Astrocyte of the hippocampus (primary cell): ENCODE measurements around the gene RBM33.
"Not testable (repeated sequence)": the region's sequence is repeated elsewhere in the genome, so short reads cannot be mapped to it uniquely, and the experiment has no call there.

ENCODE experiments used
- DNase-seq: peaks from one replicate; pipeline ENCODE4 v3.0.0; 2011; ENCODE audit warnings: low read depth, low spot score

The RBM33 gene

GRCh38 chr7:155688237-155688636 is 43.8 kb downstream of the RBM33 start:
- DNase-seq, result not testable (repeated sequence)

DNA sequence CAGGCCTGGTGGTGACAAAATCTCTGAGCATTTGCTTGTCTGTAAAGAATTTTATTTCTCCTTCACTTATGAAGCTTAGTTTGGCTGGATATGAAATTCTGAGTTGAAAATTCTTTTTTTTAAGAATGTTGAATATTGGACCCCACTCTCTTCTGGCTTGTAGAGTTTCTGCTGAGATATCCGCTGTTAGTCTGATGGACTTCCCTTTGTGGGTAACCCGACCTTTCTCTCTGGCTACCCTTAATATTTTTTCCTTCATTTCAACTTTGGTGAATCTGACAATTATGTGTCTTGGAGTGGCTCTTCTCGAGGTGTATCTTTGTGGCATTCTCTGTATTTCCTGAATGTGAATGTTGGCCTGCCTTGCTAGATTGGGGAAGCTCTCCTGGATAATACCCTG is 46.2 kb downstream of the RBM33 start:
- not testable (repeated sequence) for DNase-seq

DNA sequence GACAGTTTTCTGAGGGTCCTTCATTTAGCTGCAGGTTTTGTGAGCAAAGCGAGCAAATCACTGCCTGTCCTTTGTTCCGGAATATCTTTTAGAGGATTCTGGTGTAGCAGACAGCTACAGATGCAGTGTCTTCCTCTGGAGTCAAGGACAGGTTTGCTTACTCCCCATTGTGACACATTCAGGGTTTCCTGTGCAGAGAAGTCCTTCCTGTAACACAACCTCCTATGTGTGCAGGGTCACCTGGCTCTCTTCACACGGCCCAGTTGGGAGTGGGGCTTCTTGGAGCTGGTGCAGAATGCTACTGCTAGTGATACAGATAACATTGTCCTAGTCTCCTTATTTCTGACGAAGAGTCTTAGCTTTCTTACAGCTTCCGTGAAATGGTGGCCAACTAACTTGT is 47.9 kb downstream of the RBM33 start:
- no peak for DNase-seq

GRCh38 chr7:155693826-155694225 is 49.4 kb downstream of the RBM33 start:
- DNase-seq, result no peak

DNA sequence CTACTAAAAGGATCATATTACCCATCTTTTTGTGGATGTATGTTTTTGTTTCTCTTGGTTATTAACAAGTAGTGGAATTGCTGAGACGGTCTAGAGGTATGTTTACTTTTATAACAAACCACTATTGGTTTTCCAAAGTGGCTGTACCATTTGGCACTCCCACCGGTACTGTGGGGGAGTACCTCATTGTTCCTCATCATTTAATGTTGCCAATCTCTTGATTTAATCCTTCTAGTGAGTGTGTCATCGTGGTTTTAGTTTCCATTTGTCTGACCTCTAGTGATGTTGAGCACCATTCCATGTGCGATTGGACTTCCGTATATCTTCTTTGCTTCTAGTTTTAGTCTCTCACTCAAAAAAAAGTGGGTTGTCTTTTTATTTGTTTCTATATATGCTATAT is 50.4 kb downstream of the RBM33 start:
- peak; percentile 55 for DNase-seq

DNA sequence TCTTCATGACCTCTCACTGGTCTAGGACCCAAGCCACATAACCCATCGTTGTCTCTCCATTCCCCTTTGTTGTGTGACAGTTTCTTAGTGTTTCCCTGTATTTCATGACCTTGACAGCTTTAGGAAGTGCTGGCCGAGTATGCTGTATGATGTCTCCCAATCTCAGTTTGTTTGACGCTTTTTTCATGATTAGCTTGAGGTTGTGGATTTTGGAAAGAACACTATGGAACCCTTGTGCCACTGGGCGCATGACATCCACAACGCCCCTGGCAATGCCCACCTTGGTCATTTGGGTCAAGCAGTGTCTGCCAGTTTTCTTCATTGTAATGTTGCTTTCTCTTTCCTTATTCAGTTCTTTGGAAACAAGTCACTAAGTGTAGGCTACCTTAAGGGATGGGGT is 52.3 kb downstream of the RBM33 start:
- DNase-seq, result no peak

DNA sequence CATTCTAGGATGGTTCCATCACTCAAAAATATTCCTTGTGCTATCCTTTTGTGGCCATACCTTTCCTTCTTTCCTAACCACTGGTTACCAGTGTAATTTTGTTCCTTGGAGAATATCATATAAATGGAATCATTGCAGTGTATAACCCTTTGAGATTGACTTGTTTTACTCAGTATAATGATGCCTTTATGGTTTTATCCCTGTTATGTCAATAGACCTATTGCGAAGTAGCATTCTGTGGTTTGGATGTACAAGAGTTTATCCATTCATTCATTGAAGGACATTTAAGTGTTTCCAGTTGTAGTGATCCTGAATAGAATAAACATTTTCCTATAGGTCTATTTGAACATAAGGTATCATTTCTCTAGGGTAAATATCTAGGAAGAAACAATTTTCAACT is 54.2 kb downstream of the RBM33 start:
- DNase-seq, result no peak

- no peak for DNase-seq
Measured at GRCh38 chr7:155699180-155699579, 54.7 kb downstream of the RBM33 start.

- DNase-seq, result no peak
Measured at GRCh38 chr7:155700847-155701246, 56.4 kb downstream of the RBM33 start.

DNA sequence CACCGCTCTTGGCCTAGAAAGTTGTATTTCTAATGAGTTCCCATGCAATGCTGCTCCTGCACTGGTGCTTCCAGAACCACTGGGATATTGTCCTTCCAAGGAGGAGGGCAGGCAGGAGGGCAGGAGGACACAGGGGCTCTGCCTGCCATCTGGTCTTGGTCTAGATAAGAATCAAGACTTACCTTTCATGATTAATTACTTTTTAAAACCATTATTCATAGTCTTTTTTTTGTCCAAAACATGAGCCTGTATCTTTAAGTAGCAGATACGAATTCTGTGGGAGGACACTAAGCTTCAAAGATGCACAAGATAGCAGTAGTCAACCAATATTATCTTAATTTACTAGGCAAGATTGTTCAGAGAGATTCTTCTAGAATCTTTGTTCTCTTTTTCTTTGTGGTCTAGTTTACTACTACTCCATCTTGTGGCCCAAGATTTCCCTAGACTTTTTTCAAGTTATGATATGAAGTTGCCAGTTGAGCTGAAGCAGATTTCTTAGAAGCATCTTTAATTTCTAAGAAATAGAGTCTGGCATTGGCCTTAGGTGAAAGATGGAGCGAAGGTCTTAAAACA is 57.6 kb downstream of the RBM33 start:
- DNase-seq, result no peak

- no peak for DNase-seq
Measured at GRCh38 chr7:155702616-155703015, 58.2 kb downstream of the RBM33 start.

- DNase-seq, result no peak
Measured at GRCh38 chr7:155705623-155706360, 61.3 kb downstream of the RBM33 start.

DNA sequence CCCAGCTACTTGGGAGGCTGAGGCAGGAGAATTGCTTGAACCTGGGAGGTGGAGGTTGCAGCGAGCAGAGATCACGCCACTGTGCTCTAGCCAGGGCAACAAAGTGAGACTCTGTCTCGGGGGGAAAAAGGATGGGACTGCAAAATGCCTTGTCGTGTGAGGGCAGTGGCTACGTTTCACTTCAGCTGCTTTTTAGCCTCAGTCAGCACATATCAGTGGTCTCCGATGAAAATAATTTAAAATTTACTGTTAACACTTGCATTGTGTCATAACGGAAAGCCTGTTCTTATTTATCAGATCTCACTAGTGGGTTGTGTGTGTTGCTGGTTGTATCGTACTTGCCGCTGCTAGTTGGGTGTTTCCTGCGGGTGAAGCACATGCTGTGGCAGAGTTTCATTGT is 61.9 kb downstream of the RBM33 start:
- DNase-seq, result no peak

DNA sequence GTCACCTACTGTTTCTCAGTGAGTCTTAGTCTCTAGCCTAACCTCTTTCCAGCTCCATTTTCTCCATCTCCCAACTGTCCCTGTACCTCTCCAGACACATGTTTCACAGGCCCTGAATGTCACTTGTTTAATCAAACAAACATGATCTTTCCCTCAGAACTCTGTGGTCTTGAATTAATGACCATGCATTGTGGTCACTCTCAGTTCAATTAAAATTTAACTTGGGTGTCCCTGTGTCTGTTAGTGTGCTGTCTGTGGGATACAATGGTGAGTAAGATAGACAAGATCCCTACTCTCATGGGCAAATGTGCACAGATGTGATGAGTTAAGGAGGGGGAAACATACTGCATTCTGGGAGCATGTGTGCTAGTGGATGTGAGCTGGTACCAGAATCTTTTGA is 65.0 kb downstream of the RBM33 start:
- no peak for DNase-seq

DNA sequence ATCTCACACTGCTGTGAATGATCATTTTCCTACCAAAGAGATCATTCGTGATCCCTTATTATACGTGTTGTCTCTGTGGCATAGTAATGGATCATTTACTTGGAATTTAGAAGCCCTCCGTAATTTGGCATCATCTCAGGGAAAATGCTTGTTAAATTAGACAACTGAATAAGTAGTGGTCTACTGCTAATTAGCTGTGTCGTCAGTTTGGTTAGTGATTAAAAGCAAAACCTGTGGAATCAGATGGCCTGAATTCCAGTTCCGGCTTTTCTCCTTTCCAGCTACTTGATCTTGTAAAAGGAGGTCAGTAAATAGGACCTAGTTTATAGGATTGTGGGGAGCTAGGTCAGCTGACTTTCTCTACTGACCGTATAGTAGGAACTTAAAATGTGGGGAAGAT is 65.6 kb downstream of the RBM33 start:
- DNase-seq, result no peak

DNA sequence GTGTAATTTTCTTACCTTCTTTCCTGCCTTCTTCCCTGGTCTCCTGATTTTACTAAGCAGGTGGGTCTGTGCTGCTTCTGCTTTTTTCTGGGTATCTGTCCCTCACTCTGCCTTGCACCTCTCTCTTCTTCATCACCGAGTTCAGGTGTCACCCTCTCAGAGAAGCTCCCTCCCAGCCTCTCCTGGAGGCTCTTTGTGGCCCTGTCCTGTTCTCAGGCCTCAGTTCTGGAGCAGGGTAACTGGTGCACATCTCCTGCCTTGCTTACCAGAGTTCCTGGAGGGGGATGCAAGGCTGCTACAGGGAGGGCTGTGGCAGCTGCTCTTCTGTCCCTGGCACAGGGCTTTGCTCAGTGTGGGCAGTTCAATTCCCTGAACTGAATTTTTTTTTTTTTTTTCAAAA is 66.1 kb downstream of the RBM33 start:
- DNase-seq, result no peak

GRCh38 chr7:155711081-155711480 is 66.6 kb downstream of the RBM33 start:
- DNase-seq, result no peak

- DNase-seq, result no peak
Measured at GRCh38 chr7:155713384-155713783, 68.9 kb downstream of the RBM33 start.

- no peak for DNase-seq
Measured at GRCh38 chr7:155714702-155715101, 70.2 kb downstream of the RBM33 start.

- no peak for DNase-seq
Measured at GRCh38 chr7:155715111-155715805, 70.8 kb downstream of the RBM33 start.

- DNase-seq, result no peak
Measured at GRCh38 chr7:155717010-155717744, 72.7 kb downstream of the RBM33 start.

DNA sequence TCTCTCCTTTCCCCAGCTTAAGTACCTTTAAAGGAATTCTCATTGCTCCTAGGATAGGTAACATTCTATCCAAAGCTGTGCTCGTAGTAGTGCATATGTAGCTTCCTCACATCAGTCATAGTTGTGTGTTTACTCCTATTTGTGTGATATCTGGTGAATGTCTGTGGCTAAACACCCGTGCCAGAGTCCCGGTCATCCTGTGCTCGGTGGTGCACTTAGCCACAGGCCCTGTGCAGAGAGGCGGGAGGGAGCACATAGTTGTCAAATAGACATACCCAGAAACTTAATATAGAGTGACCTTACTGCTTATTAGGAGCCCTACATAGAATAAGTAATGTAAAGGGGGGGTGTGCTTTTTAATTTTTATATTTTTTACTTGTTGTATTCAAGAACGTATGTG is 76.6 kb downstream of the RBM33 start:
- DNase-seq, result no peak
